GM12878 (cell line): ENCODE measurements around the gene CS. TPM values are rescaled to one million over a fixed set of nuclear protein-coding genes. Genes with fewer than 3 reads are reported as not detected.

ENCODE experiments used
- ATF2 ChIP-seq: IDR thresholded peaks from 2 replicates; pipeline ENCODE4 v1.6.1; 2012; ENCODE audit warnings: low read length, inconsistent platforms
- CBX3 ChIP-seq: fragments of 200-600 bp; sonication (generic); IDR thresholded peaks from 2 replicates; pipeline ENCODE4 v1.6.1; 2016; ENCODE audit warnings: low read depth, borderline replicate concordance
- E2F8 ChIP-seq: fragments of 450-650 bp; IDR thresholded peaks from 2 replicates; pipeline ENCODE4 v1.6.1; 2018; ENCODE audit warnings: mild to moderate bottlenecking, low read depth, moderate library complexity; ENCODE audit not compliant: partially characterized antibody
- EED ChIP-seq: sonication (generic); IDR thresholded peaks from 2 replicates; pipeline ENCODE4 v1.6.1; 2016; ENCODE audit warnings: antibody characterized with exemption, low read depth
- EP300 ChIP-seq, 2 experiments: fragments of 150-350 bp in 1 of 2; IDR thresholded peaks; 2 replicates each; pipeline ENCODE4 v1.6.1; 2011 to 2012; ENCODE audit warnings: low read depth in 2 of 2, low read length in 2 of 2, borderline replicate concordance in 1 of 2, improper control_type of control experiment in 1 of 2, inconsistent platforms in 1 of 2; ENCODE audit not compliant: control insufficient read depth in 1 of 2
- IRF3 ChIP-seq: fragments of 450-650 bp; IDR thresholded peaks from 2 replicates; pipeline ENCODE4 v1.6.1; 2014; ENCODE audit warnings: mild to moderate bottlenecking
- LARP7 ChIP-seq: fragments of 450-650 bp; IDR thresholded peaks from 2 replicates; pipeline ENCODE4 v1.6.1; 2017; ENCODE audit warnings: mild to moderate bottlenecking
- NKRF ChIP-seq: fragments of 450-650 bp; conservative IDR thresholded peaks from 2 replicates; pipeline ENCODE4 v1.6.1; 2017; ENCODE audit warnings: mild to moderate bottlenecking, moderate library complexity
- PML ChIP-seq: IDR thresholded peaks from 2 replicates; pipeline ENCODE4 v1.6.1; 2012; ENCODE audit warnings: low read length, inconsistent platforms
- POLR2A ChIP-seq: IDR thresholded peaks from 2 replicates; pipeline ENCODE4 v1.6.1; 2011; ENCODE audit warnings: low read depth, mild to moderate bottlenecking, low read length
- POLR2AphosphoS5 ChIP-seq: IDR thresholded peaks from 2 replicates; pipeline ENCODE4 v1.6.1; 2011; ENCODE audit warnings: mild to moderate bottlenecking, low read length, inconsistent platforms
- POU2F2 ChIP-seq: IDR thresholded peaks from 3 replicates; pipeline ENCODE4 v1.6.1; 2011; ENCODE audit warnings: low read depth, mild to moderate bottlenecking, low read length, borderline replicate concordance
- RAD51 ChIP-seq: fragments of 450-650 bp; IDR thresholded peaks from 2 replicates; pipeline ENCODE4 v1.6.1; 2016; ENCODE audit warnings: moderate library complexity, mild to moderate bottlenecking, inconsistent platforms
- RELB ChIP-seq: fragments of 450-650 bp; IDR thresholded peaks from 2 replicates; pipeline ENCODE4 v1.6.1; 2017; ENCODE audit warnings: low read depth, mild to moderate bottlenecking, moderate library complexity
- SRF ChIP-seq, 2 experiments: IDR thresholded peaks; 2 replicates each; pipeline ENCODE4 v1.6.1; 2011; ENCODE audit warnings: low read depth in 2 of 2, low read length in 2 of 2, mild to moderate bottlenecking in 1 of 2, moderate library complexity in 1 of 2
- ZNF207 ChIP-seq: fragments of 450-650 bp; IDR thresholded peaks from 2 replicates; pipeline ENCODE4 v1.6.1; 2014; ENCODE audit warnings: antibody characterized with exemption, mild to moderate bottlenecking, borderline replicate concordance
- polyA plus RNA-seq, 11 experiments: library from polyadenylated mRNA; depleted of rRNA in 4 of 11; unstranded in 6 of 11; stranded (reverse) in 5 of 11; fragments of >200 nt; fragmentation: Nextera tagmentation in 4 of 11; fragmentation: Illumina TruSeq in 1 of 11; extraction: Ambion mirVana in 4 of 11; extraction: Trizol in 1 of 11; gene quantifications; 1 replicate in 1 of 11; 2 replicates in 10 of 11; pipeline versions ENCODE4 v1.2.1 to v1.2.3, GENCODE V29; 2011 to 2016; ENCODE audit warnings: inconsistent platforms in 2 of 11, missing spikeins in 2 of 11, low read depth in 1 of 11
- total RNA-seq, 4 experiments: library from RNA; depleted of rRNA in 3 of 4; stranded (reverse); fragments of >200 nt in 3 of 4; fragmentation: Illumina TruSeq in 1 of 4; extraction: Trizol in 1 of 4; gene quantifications; 2 replicates each; pipeline versions ENCODE4 v1.2.1 to v1.2.3, GENCODE V29; 2013 to 2021

Gene CS
- total and polyA plus RNA-seq, 10 of the 15 experiments (the other 5 are each of a cell fraction or from before 2014, with no cell fraction given), result 64.9 to 276 (median 139) TPM

GRCh38 chr12:56333679-56334489 lies 33.8 kb upstream of the CS start, which contains the start of gene PAN2 (continued):
- TF ChIP-seq RAD51, result no peak
- peak; percentile 94 for TF ChIP-seq POLR2AphosphoS5
- no peak for TF ChIP-seq SRF (IDR thresholded peaks at IDR 0.05; ENCODE audit: low read depth in 2 of 2, low read length in 2 of 2)
- TF ChIP-seq PML, result peak; percentile 97
- TF ChIP-seq EP300 (IDR thresholded peaks at IDR 0.05; ENCODE audit: borderline replicate concordance in 1 of 2, control insufficient read depth in 1 of 2, low read depth in 2 of 2, low read length in 2 of 2), result 0 out of 4 replicates have a peak, but pooled peaks have one; percentile 6 to 29
- no peak for TF ChIP-seq ZNF207
- peak; percentile 46 for TF ChIP-seq EED
- peak; percentile 86 for TF ChIP-seq IRF3
- TF ChIP-seq LARP7, result no peak
- TF ChIP-seq POU2F2, result peak; percentile 57; the same call in 1 of the 3 replicates
- TF ChIP-seq NKRF, result peak; percentile 59; the same call in 1 of the 2 replicates
- peak; percentile 99 for TF ChIP-seq RELB
- TF ChIP-seq POLR2A, result peak; percentile 73
- TF ChIP-seq ATF2, result no peak
- no peak for TF ChIP-seq CBX3
- TF ChIP-seq E2F8, result peak; percentile 80
